GM13977 (cell line): ENCODE data around the gene LMF1.

Experiments
- DNase-seq: peaks from one replicate; pipeline ENCODE4 v3.0.0; 2012; ENCODE audit warnings: low spot score
- in situ Hi-C: fragments of 300-500 bp; cut with MboI; formaldehyde crosslinking; loops from one replicate; pipeline ENCODE4 v1.12.0; 2022; ENCODE audit warnings: low sequenced_read_pairs, low pct_unique_long_range_greater_than_20kb, mixed read lengths, inconsistent platforms; ENCODE audit not compliant: unreplicated experiment
- TF ChIP-seq, protein P1 (sequence below): IDR thresholded peaks from 2 replicates; pipeline ENCODE4 v1.5.1; 2012; ENCODE audit warnings: mild to moderate bottlenecking, control low read depth; ENCODE audit not compliant: insufficient read depth; ENCODE audit errors: extremely low read depth, missing control alignments

Gene LMF1

DNA sequence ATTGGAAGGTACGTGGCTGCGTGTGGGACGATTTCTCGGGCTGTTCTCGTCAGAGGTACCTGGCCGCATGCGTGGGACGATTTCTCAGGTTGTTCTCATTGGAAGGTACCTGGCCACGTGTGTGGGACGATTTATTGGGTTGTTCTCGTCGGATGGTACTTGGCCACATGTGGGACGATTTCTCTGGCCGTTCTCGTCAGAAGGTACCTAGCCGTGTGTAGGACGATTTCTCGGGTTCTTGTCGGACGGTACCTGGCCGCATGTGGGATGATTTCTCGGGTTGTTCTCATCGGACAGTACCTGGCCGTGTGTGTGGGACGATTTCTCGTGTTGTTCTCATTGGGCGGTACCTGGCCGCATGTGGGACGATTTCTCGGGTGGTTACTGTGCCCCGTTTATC lies 120.1 kb downstream of the LMF1 start:
- no peak for DNase-seq
- in situ Hi-C loops: no loop called here
- TF ChIP-seq, protein P1, sequence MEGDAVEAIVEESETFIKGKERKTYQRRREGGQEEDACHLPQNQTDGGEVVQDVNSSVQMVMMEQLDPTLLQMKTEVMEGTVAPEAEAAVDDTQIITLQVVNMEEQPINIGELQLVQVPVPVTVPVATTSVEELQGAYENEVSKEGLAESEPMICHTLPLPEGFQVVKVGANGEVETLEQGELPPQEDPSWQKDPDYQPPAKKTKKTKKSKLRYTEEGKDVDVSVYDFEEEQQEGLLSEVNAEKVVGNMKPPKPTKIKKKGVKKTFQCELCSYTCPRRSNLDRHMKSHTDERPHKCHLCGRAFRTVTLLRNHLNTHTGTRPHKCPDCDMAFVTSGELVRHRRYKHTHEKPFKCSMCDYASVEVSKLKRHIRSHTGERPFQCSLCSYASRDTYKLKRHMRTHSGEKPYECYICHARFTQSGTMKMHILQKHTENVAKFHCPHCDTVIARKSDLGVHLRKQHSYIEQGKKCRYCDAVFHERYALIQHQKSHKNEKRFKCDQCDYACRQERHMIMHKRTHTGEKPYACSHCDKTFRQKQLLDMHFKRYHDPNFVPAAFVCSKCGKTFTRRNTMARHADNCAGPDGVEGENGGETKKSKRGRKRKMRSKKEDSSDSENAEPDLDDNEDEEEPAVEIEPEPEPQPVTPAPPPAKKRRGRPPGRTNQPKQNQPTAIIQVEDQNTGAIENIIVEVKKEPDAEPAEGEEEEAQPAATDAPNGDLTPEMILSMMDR: no peak

DNA sequence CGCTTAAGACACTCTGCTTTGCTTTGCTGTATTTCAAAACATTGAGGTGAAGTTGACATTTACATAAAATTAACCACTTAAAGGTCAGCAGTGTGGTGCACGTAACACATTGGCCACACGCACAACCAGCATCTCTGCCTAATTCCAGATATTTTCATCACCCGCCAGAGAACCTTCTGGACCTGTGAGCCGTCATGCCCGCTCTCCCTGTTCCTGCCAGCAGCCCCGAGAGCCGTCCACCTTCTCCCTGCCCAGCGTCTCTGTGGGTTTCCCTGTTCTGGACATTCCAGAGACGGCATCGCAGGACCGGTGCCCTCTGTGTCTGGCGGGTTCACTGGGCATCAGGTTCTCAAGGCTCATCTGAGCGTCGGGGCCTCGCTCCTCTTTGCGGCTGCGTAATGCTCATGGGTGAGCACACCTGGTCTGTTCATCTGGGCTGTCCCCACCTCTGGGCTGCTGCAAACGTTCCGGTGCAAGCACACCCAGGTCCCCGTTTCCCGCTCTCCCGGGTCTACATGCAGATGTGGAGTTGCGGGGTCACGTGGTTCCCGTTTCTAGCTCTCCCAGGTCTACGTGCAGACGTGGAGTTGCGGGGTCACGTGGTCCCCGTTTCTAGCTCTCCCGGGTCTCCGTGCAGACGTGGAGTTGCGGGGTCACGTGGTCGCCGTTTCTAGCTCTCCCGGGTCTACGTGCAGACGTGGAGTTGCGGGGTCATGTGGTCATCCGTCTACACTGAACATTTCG lies 122.1 kb downstream of the LMF1 start:
- TF ChIP-seq, protein P1: no peak
- DNase-seq: no peak
- in situ Hi-C loops: no loop called here

DNA sequence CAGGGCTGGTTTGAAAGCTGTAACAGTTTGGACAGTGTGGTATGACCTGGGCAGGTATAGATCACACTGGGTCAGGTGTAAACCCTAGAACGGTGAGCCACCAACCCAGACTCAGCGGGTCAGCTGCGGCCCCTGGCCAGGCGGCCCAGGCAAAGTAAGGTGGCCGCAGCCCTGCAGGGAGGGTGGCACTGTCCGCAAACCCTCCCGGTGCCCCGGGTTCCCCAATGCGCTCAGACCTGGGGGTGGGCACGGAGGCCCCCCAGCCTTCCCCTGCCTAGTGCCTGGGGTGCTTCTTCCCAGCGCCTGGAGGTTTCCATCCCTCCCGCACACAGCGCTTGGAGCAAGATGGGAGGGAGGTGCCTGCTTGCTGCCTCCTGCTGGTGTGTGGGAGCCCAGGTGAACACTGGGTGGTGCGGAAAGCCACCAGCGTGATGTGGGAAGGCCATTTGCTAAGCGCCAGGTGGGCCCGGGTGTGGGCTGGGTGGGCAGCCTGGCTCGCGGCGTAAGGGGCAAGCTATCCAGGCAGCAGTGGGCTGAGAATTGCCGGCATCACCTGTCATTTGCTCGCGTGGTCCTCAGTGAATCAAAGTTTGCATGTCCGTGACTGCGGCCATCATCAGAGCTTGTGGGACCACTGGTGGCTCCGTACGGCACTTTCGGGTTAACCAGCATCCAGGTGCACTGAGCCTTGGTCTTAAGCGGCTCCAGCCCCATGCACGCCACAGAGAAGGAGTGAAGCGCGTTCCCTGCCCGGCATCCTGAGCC lies 122.9 kb downstream of the LMF1 start:
- in situ Hi-C loops: no loop called here
- TF ChIP-seq, protein P1: no peak
- DNase-seq: no peak

DNA sequence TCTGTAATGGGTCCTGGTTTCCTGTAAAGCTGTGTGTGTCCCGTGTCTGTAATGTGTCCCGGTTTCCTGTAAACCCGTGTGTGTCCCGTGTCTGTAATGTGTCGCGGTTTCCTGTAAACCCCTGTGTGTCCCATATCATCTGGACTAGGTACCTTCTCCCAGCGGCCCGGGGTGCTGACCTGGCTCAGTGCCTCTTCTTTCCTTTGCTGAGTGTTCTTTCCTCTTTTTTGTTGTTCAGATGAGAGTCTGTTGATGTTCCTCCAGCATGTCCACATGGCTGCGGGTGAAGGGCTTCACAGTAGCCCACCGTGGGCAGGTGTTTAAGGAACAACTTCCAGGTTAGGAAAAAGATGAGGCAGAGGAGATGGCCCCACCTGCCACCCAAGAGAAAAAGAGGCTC lies 123.6 kb downstream of the LMF1 start:
- TF ChIP-seq, protein P1: no peak
- in situ Hi-C loops: no loop called here
- no peak for DNase-seq

DNA sequence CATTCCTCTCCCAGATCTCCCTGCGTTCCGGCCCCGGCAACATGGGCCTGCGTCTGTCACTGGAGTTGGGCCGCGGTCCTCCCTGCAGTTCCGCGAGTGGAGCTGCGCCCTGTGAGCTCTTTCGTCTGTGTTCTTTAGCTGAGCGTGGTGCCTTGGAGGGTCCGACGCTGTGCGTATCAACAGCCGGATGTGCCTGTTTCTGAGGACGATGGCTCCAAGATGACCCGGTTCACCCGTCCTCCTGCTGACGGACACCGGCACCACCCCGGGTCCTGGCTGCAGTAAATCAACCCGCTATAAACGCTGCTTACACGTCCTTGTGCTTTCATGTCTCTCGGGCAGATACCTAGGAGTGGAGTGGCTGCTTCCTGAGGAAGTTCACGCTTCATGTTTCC lies 125.4 kb downstream of the LMF1 start:
- TF ChIP-seq, protein P1: no peak
- DNase-seq: no peak
- in situ Hi-C loops: no loop called here

DNA sequence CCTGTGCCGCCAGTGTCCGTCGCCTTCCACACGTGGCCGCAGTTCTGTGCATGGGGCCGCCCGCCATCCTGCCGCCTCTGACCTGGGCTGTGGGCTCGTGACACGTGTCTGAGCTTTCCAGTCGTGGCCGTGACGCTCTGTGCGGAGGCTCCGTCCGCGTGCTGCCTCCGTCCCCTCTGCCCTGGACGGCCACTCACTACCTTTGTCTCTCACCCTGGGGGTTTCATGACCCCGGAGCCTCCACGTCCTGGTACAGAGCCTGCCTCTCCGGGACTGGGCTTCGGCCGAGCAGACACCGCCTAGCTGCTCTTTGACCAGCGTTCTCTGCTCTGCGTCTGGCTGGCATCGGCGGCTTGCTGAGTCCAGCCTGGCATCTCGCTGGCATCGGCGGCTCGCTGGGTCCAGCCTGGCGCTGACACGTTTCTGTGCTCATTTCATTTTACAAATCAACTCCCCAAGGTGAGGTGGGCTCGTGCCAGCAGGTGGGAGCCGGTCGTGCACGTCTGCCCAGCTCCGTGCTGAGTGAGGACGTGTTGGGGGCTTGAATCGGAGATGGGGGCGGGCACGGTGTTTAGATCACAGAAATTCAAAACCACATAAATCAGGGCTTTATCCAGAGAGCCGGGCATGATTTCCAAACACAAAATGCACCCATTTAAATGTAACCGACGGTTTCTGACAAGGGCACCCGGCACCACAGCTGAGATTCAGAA lies 126.0 kb downstream of the LMF1 start:
- DNase-seq: no peak
- TF ChIP-seq, protein P1: no peak
- in situ Hi-C loops: no loop called here
